Stimulated activated CD4-positive, alpha-beta T cell treated with anti-CD3 and anti-CD28 coated beads, Interleukin-12 subunit alpha, Interleukin-12 subunit beta, amount 100 ng/mL, for 48 hours (primary cell): ENCODE measurements around the gene SYPL2.

Experiments
- DNase-seq, 3 donors: peaks; one replicate each; pipeline ENCODE4 v3.0.0-alpha.2; 2020; ENCODE audit warnings: low read depth in 2 of 3, low spot score in 1 of 3

Gene SYPL2

GRCh38 chr1:109513110-109513710 is 46.9 kb downstream of the SYPL2 start:
- no peak for DNase-seq

DNA sequence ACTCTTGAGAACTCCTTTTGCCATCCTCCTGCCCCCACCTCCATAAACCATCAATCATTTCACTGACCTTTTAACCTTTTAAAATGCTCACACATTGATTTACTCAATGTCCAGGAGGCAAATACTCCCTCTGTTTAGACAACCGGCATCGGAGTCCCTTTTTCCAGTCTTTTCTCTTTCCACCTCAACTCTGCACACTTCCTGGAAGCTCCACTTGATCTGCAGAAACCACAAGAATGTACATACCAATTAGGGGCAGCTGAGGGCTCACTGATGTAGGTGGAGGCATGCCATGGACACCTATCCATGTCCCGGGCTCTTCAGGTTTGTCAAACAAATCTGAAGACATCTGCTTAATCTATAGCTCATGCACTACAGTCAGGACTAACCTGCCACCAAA is 48.5 kb downstream of the SYPL2 start:
- no peak for DNase-seq

- no peak for DNase-seq
Measured at GRCh38 chr1:109516872-109517271, 50.5 kb downstream of the SYPL2 start.

DNA sequence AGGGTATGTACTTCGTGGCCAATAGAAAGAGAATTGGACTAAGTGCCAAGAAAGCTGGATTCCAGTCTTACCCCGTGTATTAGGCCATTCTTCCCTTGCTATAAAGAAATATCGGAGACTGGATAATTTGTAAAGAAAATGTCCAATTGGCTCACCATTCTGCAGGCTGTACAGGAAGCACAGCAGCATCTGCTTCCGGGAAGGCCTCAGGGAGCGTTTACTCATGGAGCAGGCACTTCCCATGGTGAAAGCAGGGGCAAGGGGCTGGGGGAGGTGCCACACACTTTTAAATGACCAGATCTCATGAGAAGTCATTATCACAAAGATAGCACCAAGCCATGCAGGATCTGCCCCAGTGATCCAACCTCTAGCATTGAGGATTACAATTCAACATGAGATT is 51.0 kb downstream of the SYPL2 start:
- no peak for DNase-seq

- no peak for DNase-seq
Measured at GRCh38 chr1:109521002-109521951, 54.9 kb downstream of the SYPL2 start.

DNA sequence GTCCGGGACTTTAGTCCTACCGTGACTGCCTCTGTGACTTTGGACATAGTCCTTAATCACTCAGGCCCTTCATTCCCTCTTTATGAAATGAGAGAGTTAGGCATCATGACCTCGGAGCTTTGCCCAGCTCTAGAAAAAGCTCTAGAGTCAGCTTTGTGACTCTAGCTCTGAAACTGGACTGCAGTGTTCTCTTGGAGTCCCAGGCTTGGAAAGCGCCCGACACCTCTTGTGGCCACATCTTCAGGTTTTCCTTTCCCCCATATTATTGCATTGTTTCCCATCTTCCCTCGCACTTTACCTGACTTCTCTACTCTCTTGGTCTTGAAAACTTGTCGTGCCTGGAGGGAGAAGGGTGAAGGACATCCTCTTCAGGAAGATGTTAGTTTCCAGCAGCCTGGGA is 55.7 kb downstream of the SYPL2 start:
- no peak for DNase-seq

DNA sequence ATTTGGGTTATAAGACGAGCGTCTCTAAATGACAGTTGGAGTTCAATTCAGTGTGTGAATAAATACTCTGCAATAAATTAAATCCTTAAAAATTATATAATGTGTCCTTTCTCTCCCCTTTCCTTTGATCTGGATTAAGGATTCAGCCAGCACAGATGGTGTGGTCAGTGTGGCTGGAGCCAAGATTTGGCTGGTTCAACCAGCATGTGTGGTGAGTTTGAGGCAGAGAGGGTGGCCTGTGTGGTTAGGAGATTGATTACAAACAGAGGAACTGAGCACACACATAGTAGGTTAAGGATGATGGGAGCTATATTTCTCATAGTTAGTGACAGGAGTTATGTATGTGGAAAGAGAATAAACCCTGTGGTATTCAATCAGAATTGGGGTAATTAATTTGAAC is 57.4 kb downstream of the SYPL2 start:
- no peak for DNase-seq

DNA sequence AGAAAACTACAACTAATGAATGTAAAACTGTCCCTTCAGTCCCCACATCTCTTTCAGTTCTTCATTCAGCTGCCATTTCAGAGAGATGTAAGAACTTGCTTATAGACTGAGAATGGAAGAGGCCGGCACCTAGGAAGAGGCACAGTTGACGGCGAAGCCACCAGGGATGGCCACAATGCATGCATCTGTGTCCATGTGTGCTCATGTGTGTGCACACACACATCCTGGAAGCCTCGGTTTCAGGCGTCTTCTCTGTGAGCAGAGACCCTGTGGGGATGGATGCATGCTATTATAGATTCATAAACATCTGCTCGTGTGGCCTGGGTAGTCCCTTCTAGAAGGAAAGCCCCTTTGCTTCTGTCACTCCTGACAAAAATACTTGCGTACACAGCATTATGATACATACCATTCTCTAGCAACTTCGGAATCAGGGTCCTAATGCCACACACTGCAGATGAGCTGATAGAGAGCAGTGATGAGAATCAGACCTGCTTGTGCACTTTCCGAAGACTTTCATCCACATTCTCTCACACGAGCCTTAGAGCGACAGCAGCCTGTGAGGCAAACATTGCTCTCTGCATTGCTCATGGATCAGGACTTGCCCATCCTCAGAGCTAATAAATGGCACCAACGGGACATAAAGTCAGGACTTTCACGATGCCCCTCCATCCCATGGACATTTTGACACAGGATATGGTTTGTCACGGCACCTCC is 60.9 kb downstream of the SYPL2 start:
- DNase-seq = no peak

DNA sequence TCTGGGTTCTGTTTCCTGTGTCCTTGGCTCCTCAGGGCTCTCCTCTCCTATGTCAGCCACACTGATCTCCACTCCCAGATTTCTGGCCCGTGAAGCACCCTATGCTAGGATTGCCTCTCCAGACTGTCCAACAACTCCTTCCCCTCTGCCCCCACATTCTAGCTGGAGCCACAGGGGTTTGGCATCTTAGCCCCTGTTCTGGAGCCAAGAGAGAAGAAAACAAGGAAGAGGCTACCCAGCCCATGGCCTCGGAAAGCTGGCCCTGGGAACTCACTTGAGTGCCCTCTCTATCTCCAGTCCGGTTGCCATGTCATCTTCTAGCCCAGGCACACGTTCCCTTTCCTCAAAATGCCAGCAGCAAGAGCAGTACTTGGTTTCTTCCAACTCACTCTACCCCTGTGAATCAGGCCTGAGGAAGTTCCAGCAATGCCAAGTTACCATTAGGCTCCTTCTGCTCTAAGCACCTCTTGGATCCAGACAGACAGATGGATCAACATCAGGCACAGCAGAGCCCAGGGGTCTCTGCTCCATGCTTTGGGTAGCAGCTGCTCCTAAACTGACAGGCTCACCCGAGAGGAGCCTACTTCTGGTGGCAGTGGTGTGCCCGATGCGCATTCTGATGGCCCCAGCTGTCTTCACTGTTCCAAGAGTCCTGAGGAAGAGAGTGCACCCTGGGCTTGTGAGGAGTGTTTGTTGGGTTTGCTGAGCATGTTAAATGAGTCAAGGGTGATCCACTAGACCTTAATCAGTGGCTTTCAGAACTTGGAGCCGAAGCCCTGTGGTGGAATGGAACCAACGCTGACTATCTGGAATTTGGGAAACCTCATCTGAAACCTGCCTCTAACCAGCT is 61.7 kb downstream of the SYPL2 start:
- DNase-seq = no peak

- no peak for DNase-seq
Measured at GRCh38 chr1:109528712-109529111, 62.4 kb downstream of the SYPL2 start.

- no peak for DNase-seq
Measured at GRCh38 chr1:109529881-109530456, 63.6 kb downstream of the SYPL2 start.

DNA sequence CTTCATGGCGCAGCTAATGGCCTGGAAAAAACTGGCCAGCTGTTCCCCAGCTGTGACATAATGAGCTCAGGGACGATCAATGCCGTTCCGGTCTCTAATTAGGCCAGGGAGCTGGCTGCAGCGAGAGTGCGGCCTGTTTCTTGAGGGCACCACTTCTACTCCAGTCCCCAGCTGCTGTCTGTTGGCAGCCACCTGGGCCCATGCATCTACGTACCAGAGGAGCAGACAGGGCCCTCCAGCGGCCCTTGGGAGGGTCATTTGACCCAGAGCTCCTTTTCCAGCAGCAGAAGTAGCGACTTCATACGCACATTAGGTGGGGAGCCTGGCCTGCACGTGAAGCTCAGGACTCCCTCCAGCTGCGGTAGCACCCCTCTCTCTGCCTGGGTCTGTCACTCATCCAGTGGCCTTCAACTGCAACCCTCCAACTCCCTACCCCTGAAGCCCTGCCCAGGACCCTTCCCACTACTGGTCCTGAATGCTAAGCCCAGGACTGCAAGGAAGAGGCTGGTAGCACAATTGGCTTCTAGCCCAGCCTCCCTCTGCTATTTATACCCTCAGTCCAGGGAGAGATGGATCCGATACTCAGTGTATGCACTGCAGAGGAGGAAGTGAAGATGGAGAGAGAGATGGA is 64.2 kb downstream of the SYPL2 start:
- no peak for DNase-seq

DNA sequence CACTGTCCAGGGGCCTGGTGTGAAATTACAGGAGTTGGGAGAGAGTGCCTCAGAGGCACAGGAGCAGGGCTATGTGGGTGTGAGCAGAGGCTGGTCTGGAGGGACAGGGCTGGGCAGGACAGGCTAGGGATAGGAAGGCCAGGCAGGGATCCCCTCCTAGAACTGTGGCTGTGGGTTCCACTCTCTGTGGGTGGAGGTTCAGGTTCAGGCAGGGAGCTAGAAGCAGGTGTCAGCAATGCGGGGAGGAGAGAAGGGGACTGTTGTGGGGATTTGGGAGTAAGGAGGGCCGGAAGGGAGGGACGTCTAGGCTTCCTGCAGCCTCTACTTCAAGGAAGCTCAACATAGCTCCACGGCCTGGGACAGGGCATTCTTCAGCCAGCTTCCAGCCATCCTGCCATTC is 65.0 kb downstream of the SYPL2 start:
- DNase-seq = no peak
